AG04450 (cell line): Measurements from ENCODE around the gene MACROD2. TPM values are rescaled to one million over a fixed set of nuclear protein-coding genes. Genes with fewer than 3 reads are reported as not detected.

ENCODE experiments used
- CTCF ChIA-PET: fragments of 300-600, 350-600 bp; formaldehyde crosslinking; extraction: SDS; loops from one replicate; lab custom pipeline; 2022; ENCODE audit warnings: antibody characterized with exemption, inconsistent platforms; lab: Charles Lee
- POLR2A ChIA-PET: fragments of 350-600 bp; formaldehyde crosslinking; extraction: SDS; loops from one replicate; lab custom pipeline; 2021; ENCODE audit warnings: antibody characterized with exemption, inconsistent platforms; lab: Yijun Ruan, JAX
- DNase-seq: peaks from one replicate; pipeline ENCODE4 v3.0.0-alpha.2; 2011; ENCODE audit warnings: low read depth, low spot score
- H3K27ac ChIP-seq: one replicate; pipeline ENCODE4 v1.5.1; 2012; ENCODE audit warnings: low read depth, low read length, control low read depth
- H3K27me3 ChIP-seq: one replicate; pipeline ENCODE4 v1.6.0; 2012; ENCODE audit warnings: low read length; ENCODE audit not compliant: control insufficient read depth, insufficient read depth
- H3K4me3 ChIP-seq: 2 replicates; pipeline ENCODE4 v1.5.1; 2011; ENCODE audit warnings: mild to moderate bottlenecking, low read depth, low read length, control low read depth
- H3K9me3 ChIP-seq: 2 replicates; pipeline ENCODE4 v1.5.1; 2012; ENCODE audit warnings: low read length; ENCODE audit not compliant: control insufficient read depth, insufficient read depth
- polyA plus RNA-seq: library from polyadenylated mRNA; depleted of rRNA; stranded (reverse); fragments of >200 nt; gene quantifications from 2 replicates; pipeline ENCODE4 v1.2.3, GENCODE V29; 2011
- TF ChIP-seq, protein P1 (sequence below): IDR thresholded peaks from 2 replicates; pipeline ENCODE4 v1.5.1; 2011; ENCODE audit warnings: low read depth, low read length, control low read depth, inconsistent platforms

MACROD2 gene
- polyA plus RNA-seq, 1 experiment, result 0.02 TPM

GRCh38 chr20:15612769-15613168, 1617.5 kb downstream of the MACROD2 start:
- TF ChIP-seq, protein P1, sequence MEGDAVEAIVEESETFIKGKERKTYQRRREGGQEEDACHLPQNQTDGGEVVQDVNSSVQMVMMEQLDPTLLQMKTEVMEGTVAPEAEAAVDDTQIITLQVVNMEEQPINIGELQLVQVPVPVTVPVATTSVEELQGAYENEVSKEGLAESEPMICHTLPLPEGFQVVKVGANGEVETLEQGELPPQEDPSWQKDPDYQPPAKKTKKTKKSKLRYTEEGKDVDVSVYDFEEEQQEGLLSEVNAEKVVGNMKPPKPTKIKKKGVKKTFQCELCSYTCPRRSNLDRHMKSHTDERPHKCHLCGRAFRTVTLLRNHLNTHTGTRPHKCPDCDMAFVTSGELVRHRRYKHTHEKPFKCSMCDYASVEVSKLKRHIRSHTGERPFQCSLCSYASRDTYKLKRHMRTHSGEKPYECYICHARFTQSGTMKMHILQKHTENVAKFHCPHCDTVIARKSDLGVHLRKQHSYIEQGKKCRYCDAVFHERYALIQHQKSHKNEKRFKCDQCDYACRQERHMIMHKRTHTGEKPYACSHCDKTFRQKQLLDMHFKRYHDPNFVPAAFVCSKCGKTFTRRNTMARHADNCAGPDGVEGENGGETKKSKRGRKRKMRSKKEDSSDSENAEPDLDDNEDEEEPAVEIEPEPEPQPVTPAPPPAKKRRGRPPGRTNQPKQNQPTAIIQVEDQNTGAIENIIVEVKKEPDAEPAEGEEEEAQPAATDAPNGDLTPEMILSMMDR, result no peak
- DNase-seq, result no peak
- H3K9me3 ChIP-seq, result no peaks in the 10 kb centered on the region
- no peak overlapping the region for H3K4me3 ChIP-seq
- H3K27me3 ChIP-seq, result no peaks in the 10 kb centered on the region
- no peak overlapping the region for H3K27ac ChIP-seq
- ChIA-PET POLR2A (no interaction called here), CTCF (interaction anchor here (1.0 kb wide), 1 partner anchor 31 kb away, joined by 3 read pairs; no protein-coding TSS in a partner anchor)

- H3K4me3 ChIP-seq, result no peak overlapping the region
- H3K9me3 ChIP-seq, result no peaks in the 10 kb centered on the region
- TF ChIP-seq, protein P1, result no peak
- no peak overlapping the region for H3K27ac ChIP-seq
- no peaks in the 10 kb centered on the region for H3K27me3 ChIP-seq
- CTCF ChIA-PET, result interaction anchor here (1.0 kb wide), 1 partner anchor 30 kb away, joined by 3 read pairs; no protein-coding TSS in a partner anchor
- POLR2A ChIA-PET, result no interaction called here
- DNase-seq, result no peak
Observed at GRCh38 chr20:15613530-15613929, 1618.2 kb downstream of the MACROD2 start.

DNA sequence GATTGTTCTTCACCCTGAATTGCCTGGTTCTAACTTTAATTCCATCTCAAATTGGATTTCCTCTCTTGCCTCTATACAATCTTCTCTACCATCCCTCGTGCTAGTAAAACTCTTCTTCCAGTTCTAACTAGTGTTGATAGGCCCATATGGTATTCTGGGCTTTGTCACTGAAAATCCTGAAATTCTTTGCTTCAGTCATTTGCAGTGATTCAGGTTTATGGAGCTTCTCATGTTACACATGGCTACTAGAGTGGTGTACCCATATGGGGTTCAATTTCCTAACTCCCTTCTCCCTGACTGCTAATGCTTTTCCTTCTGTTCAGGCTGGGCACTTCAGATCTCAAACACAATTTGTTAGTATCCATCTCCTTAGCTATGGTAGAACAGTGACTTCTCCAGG, 1621.3 kb downstream of the MACROD2 start:
- H3K27me3 ChIP-seq, result no peaks in the 10 kb centered on the region
- POLR2A ChIA-PET, result no interaction called here
- H3K4me3 ChIP-seq, result no peak overlapping the region
- CTCF ChIA-PET, result no interaction called here
- TF ChIP-seq, protein P1, result no peak
- no peak overlapping the region for H3K27ac ChIP-seq
- H3K9me3 ChIP-seq, result no peaks in the 10 kb centered on the region
- no peak for DNase-seq

DNA sequence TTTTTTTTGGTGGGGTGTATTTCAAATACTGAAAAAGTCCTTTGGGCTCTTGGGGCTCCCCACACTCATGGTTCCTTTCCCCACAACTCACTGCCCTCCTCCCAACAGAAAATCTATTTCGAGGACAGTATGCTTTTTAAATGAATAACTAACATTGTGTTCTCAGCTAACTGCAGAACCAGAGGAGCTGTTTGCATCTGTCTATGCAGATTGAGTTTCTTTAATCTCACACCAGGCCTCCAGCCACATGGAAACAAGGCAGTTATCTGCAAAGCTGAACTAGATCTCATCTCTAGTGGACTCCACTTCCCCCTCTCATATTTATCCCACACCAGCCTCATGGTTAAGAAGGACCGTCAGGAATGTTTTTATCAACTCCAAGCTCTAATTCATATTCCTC, 1622.8 kb downstream of the MACROD2 start:
- Histone ChIP-seq H3K4me3 (no peak overlapping the region), H3K27me3 (no peaks in the 10 kb centered on the region), H3K27ac (no peak overlapping the region), H3K9me3 (no peaks in the 10 kb centered on the region)
- CTCF ChIA-PET, result no interaction called here
- POLR2A ChIA-PET, result no interaction called here
- TF ChIP-seq, protein P1, result no peak
- DNase-seq, result no peak

- ChIA-PET POLR2A (no interaction called here), CTCF (no interaction called here)
- H3K27me3 ChIP-seq, result no peaks in the 10 kb centered on the region
- no peak for DNase-seq
- H3K27ac ChIP-seq, result no peak overlapping the region
- no peak overlapping the region for H3K4me3 ChIP-seq
- H3K9me3 ChIP-seq, result no peaks in the 10 kb centered on the region
- TF ChIP-seq, protein P1, result no peak
Observed at GRCh38 chr20:15618912-15619311, 1623.6 kb downstream of the MACROD2 start.
